ENCODE results near the gene FBXL16.

FBXL16 gene

DNA sequence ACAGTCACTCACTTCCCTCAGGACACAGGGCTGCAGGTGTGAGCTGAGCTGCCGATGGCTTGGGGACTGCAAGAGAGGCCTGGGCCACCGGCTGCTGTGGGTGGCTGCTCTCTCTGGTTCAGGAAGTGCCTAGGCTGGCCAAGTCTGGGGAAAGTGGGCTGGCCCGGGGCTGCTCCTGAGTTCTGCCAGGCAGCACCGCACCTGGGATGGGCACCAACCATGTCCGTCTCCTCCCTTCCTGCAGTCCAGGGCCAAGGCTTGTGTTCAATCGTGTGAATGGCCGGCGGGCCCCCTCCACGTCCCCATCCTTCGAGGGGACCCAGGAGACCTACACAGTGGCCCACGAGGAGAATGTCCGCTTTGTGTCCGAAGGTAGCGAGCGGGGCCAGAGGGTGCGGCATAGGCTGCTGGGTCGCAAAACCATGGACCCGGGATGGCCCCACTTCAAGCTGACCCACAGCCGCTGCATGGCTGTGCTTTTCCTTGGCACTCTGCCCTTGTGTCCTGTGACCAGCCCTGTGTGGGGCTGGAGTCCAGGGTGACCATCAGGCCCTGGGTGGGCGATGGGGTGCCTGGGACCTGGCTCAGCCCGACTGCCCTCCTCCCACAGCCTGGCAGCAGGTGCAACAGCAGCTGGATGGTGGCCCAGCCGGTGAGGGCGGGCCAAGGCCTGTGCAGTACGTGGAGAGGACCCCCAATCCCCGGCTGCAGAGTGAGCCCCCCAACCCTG lies 58.3 kb downstream of the FBXL16 start:
- Histone ChIP-seq H3K4me1 (ENCODE audit: control insufficient read depth, insufficient read depth, low read depth, low read length) (peaks cover 52% of the 10 kb centered on the region), H2AFZ (ENCODE audit: low read depth, low read length) (no peak overlapping the region), H2BK120ac (ENCODE audit: low read depth, low read length) (no peak overlapping the region), H3K4ac (ENCODE audit: low read depth in 1 of 2, low read length in 2 of 2) (no peak overlapping the region), H3K4me3 (ENCODE audit: insufficient read depth in 1 of 2, low read depth in 1 of 2, low read length in 2 of 2) (no peak overlapping the region), H3K79me1 (replicated peaks; ENCODE audit: low read length, poor library complexity, severe bottlenecking) (peaks cover 42% of the 10 kb centered on the region), H3K23ac (ENCODE audit: low read length in 2 of 2) (no peak overlapping the region), H4K8ac (ENCODE audit: low read length) (peak overlapping the region; percentile 27), H2BK12ac (ENCODE audit: low read length in 2 of 2) (no peak overlapping the region), H3K36me3 (ENCODE audit: control insufficient read depth in 1 of 2, insufficient read depth in 2 of 2, low read depth in 1 of 2, low read length in 2 of 2) (peaks cover 0 to 47% of the 10 kb centered on the region in 2 experiments), H3K18ac (ENCODE audit: low read depth in 1 of 2, low read length in 2 of 2) (no peak overlapping the region), H3K4me2 (ENCODE audit: low read length, poor library complexity, severe bottlenecking) (no peak overlapping the region), H3K27ac (ENCODE audit: low read length, poor library complexity, severe bottlenecking) (no peak overlapping the region), H2BK5ac (ENCODE audit: low read depth, low read length, poor library complexity, severe bottlenecking) (no peak overlapping the region), H2AK5ac (ENCODE audit: low read length, severe bottlenecking) (no peak overlapping the region), H2BK15ac (ENCODE audit: low read depth, poor library complexity, severe bottlenecking) (no peak overlapping the region), H3K9me3 (ENCODE audit: control insufficient read depth, low read length) (no peaks in the 10 kb centered on the region), H4K91ac (ENCODE audit: low read length) (no peak overlapping the region), H3K27me3 (ENCODE audit: control insufficient read depth in 1 of 2, insufficient read depth in 1 of 2, low read length in 2 of 2) (no peaks in the 10 kb centered on the region), H3K9ac (ENCODE audit: low read length) (no peak overlapping the region), H3K14ac (ENCODE audit: low read length in 2 of 2) (no peak overlapping the region)
- DNase-seq = no peak
- WGBS = 97% methylated on average over 21 of the region's 25 CpGs

GRCh38 chr16:646679-647172 lies 58.9 kb downstream of the FBXL16 start:
- Histone ChIP-seq H3K36me3 (ENCODE audit: control insufficient read depth in 1 of 2, insufficient read depth in 2 of 2, low read depth in 1 of 2, low read length in 2 of 2) (peaks cover 0 to 41% of the 10 kb centered on the region in 2 experiments), H4K8ac (ENCODE audit: low read length) (no peak overlapping the region), H2AFZ (ENCODE audit: low read depth, low read length) (no peak overlapping the region), H4K91ac (ENCODE audit: low read length) (no peak overlapping the region), H3K23ac (ENCODE audit: low read length in 2 of 2) (no peak overlapping the region), H3K4me2 (ENCODE audit: low read length, poor library complexity, severe bottlenecking) (no peak overlapping the region), H3K4ac (ENCODE audit: low read depth in 1 of 2, low read length in 2 of 2) (no peak overlapping the region), H2BK120ac (ENCODE audit: low read depth, low read length) (no peak overlapping the region), H2BK15ac (ENCODE audit: low read depth, poor library complexity, severe bottlenecking) (no peak overlapping the region), H3K14ac (ENCODE audit: low read length in 2 of 2) (no peak overlapping the region), H3K9ac (ENCODE audit: low read length) (no peak overlapping the region), H3K27me3 (ENCODE audit: control insufficient read depth in 1 of 2, insufficient read depth in 1 of 2, low read length in 2 of 2) (no peaks in the 10 kb centered on the region), H3K9me3 (ENCODE audit: control insufficient read depth, low read length) (no peaks in the 10 kb centered on the region), H3K27ac (ENCODE audit: low read length, poor library complexity, severe bottlenecking) (no peak overlapping the region), H2BK5ac (ENCODE audit: low read depth, low read length, poor library complexity, severe bottlenecking) (no peak overlapping the region), H2BK12ac (ENCODE audit: low read length in 2 of 2) (no peak overlapping the region), H3K4me1 (ENCODE audit: control insufficient read depth, insufficient read depth, low read depth, low read length) (peaks cover 58% of the 10 kb centered on the region), H2AK5ac (ENCODE audit: low read length, severe bottlenecking) (no peak overlapping the region), H3K4me3 (ENCODE audit: insufficient read depth in 1 of 2, low read depth in 1 of 2, low read length in 2 of 2) (peak overlapping the region in 1 of 2 experiments; percentile 27), H3K79me1 (replicated peaks; ENCODE audit: low read length, poor library complexity, severe bottlenecking) (peaks cover 42% of the 10 kb centered on the region), H3K18ac (ENCODE audit: low read depth in 1 of 2, low read length in 2 of 2) (no peak overlapping the region)
- WGBS = 95% methylated on average over 22 of the region's 22 CpGs
- no peak for DNase-seq

DNA sequence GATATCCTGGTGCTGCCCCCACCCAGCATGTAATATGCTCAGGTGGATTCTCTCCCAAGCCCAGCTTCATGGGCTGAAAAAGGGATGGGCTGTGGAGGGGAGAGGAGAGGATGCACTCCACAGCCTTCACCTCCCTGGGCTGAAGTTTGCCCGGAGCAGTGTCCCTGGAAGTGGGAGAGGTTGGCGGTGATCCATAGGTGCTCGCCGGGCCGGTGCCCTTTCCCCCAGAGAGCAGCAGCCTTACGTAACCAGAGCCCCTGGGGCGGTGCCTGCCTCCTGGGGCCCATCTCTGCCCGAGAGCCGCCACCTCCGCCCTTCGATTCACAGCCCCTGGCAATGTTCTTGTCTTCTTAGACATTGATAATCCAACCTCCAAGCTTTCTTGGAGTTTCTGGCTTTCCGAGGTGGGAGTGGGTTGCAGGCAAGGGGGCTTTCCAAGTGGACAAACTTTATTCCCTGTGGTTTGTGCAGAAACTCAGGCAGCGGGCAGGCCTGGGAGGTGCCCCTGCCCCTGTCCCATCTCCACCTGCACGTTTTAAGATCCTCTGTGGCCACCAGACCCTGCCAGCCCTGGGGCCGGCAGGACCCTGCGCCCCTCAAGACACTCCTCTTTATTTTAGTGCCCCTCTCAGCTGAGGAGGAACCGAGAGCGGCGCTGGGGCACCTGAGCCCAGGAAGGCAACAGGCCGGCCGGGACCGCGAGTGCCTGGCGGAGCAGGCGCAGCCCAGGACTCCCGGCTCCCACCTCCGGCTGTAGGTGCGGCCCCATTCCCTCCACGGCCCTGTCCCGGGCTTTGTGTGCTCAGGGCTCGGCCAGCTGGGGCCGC lies 59.5 kb downstream of the FBXL16 start:
- Histone ChIP-seq H2BK5ac (ENCODE audit: low read depth, low read length, poor library complexity, severe bottlenecking) (no peak overlapping the region), H3K9me3 (ENCODE audit: control insufficient read depth, low read length) (no peaks in the 10 kb centered on the region), H3K14ac (ENCODE audit: low read length in 2 of 2) (no peak overlapping the region), H3K4me3 (ENCODE audit: insufficient read depth in 1 of 2, low read depth in 1 of 2, low read length in 2 of 2) (no peak overlapping the region), H3K27ac (ENCODE audit: low read length, poor library complexity, severe bottlenecking) (no peak overlapping the region), H3K4me2 (ENCODE audit: low read length, poor library complexity, severe bottlenecking) (no peak overlapping the region), H3K36me3 (ENCODE audit: control insufficient read depth in 1 of 2, insufficient read depth in 2 of 2, low read depth in 1 of 2, low read length in 2 of 2) (peaks cover 0 to 34% of the 10 kb centered on the region in 2 experiments), H3K4ac (ENCODE audit: low read depth in 1 of 2, low read length in 2 of 2) (no peak overlapping the region), H4K91ac (ENCODE audit: low read length) (no peak overlapping the region), H3K9ac (ENCODE audit: low read length) (peak overlapping the region; percentile 15), H4K8ac (ENCODE audit: low read length) (peak overlapping the region; percentile 3), H3K27me3 (ENCODE audit: control insufficient read depth in 1 of 2, insufficient read depth in 1 of 2, low read length in 2 of 2) (no peaks in the 10 kb centered on the region), H3K23ac (ENCODE audit: low read length in 2 of 2) (no peak overlapping the region), H2BK12ac (ENCODE audit: low read length in 2 of 2) (no peak overlapping the region), H3K18ac (ENCODE audit: low read depth in 1 of 2, low read length in 2 of 2) (no peak overlapping the region), H2BK15ac (ENCODE audit: low read depth, poor library complexity, severe bottlenecking) (no peak overlapping the region), H3K4me1 (ENCODE audit: control insufficient read depth, insufficient read depth, low read depth, low read length) (peaks cover 64% of the 10 kb centered on the region), H2BK120ac (ENCODE audit: low read depth, low read length) (no peak overlapping the region), H2AK5ac (ENCODE audit: low read length, severe bottlenecking) (no peak overlapping the region), H2AFZ (ENCODE audit: low read depth, low read length) (no peak overlapping the region), H3K79me1 (replicated peaks; ENCODE audit: low read length, poor library complexity, severe bottlenecking) (peaks cover 40% of the 10 kb centered on the region)
- 91% methylated on average over 27 of the region's 32 CpGs for WGBS
- DNase-seq = no peak

- Histone ChIP-seq H3K36me3 (ENCODE audit: control insufficient read depth in 1 of 2, insufficient read depth in 2 of 2, low read depth in 1 of 2, low read length in 2 of 2) (peaks cover 0 to 27% of the 10 kb centered on the region in 2 experiments), H2AFZ (ENCODE audit: low read depth, low read length) (no peak overlapping the region), H2BK12ac (ENCODE audit: low read length in 2 of 2) (no peak overlapping the region), H2BK120ac (ENCODE audit: low read depth, low read length) (no peak overlapping the region), H2BK15ac (ENCODE audit: low read depth, poor library complexity, severe bottlenecking) (no peak overlapping the region), H4K91ac (ENCODE audit: low read length) (no peak overlapping the region), H3K14ac (ENCODE audit: low read length in 2 of 2) (no peak overlapping the region), H3K27ac (ENCODE audit: low read length, poor library complexity, severe bottlenecking) (no peak overlapping the region), H3K9me3 (ENCODE audit: control insufficient read depth, low read length) (no peaks in the 10 kb centered on the region), H2BK5ac (ENCODE audit: low read depth, low read length, poor library complexity, severe bottlenecking) (no peak overlapping the region), H2AK5ac (ENCODE audit: low read length, severe bottlenecking) (no peak overlapping the region), H3K9ac (ENCODE audit: low read length) (no peak overlapping the region), H3K4me1 (ENCODE audit: control insufficient read depth, insufficient read depth, low read depth, low read length) (peaks cover 63% of the 10 kb centered on the region), H4K8ac (ENCODE audit: low read length) (no peak overlapping the region), H3K4me3 (ENCODE audit: insufficient read depth in 1 of 2, low read depth in 1 of 2, low read length in 2 of 2) (no peak overlapping the region), H3K18ac (ENCODE audit: low read depth in 1 of 2, low read length in 2 of 2) (no peak overlapping the region), H3K4me2 (ENCODE audit: low read length, poor library complexity, severe bottlenecking) (no peak overlapping the region), H3K23ac (ENCODE audit: low read length in 2 of 2) (no peak overlapping the region), H3K27me3 (ENCODE audit: control insufficient read depth in 1 of 2, insufficient read depth in 1 of 2, low read length in 2 of 2) (no peaks in the 10 kb centered on the region), H3K79me1 (replicated peaks; ENCODE audit: low read length, poor library complexity, severe bottlenecking) (peaks cover 37% of the 10 kb centered on the region), H3K4ac (ENCODE audit: low read depth in 1 of 2, low read length in 2 of 2) (no peak overlapping the region)
- no peak for DNase-seq
- 96% methylated on average over 12 of the region's 12 CpGs for whole genome bisulfite sequencing
Measured at GRCh38 chr16:644556-644955, 61.0 kb downstream of the FBXL16 start.
